Left renal pelvis (tissue), 4 donors: Measurements from ENCODE around the gene C19orf67. TPM values are rescaled to one million over a fixed set of nuclear protein-coding genes. Genes with fewer than 3 reads are reported as not detected.

ENCODE experiments used
- DNase-seq, 4 donors: peaks; one replicate each; pipeline ENCODE4 v3.0.0-alpha.2; 2013; ENCODE audit warnings: low read depth in 4 of 4, low spot score in 3 of 4
- polyA plus RNA-seq, 4 donors: library from polyadenylated mRNA; unstranded; fragments of 120-200 nt; gene quantifications; one replicate each; pipeline ENCODE4 v1.2.1, GENCODE V29; 2013; ENCODE audit not compliant: insufficient read length in 4 of 4

C19orf67 gene
- not detected for polyA plus RNA-seq

- DNase-seq = no peak
Measured at GRCh38 chr19:14085309-14085995, at the start of gene C19orf67. Gene C19orf67 (minus strand): TSS chr19:14085783. CDS start chr19:14085627, 156 bp downstream.

GRCh38 chr19:14135355-14135754 lies 49.8 kb upstream of the C19orf67 start:
- DNase-seq = no peak

GRCh38 chr19:14127929-14128509 lies 42.4 kb upstream of the C19orf67 start:
- no peak for DNase-seq

GRCh38 chr19:14127176-14127575 lies 41.6 kb upstream of the C19orf67 start:
- no peak for DNase-seq

- no peak for DNase-seq
Measured at GRCh38 chr19:14122924-14123323, 37.3 kb upstream of the C19orf67 start.

GRCh38 chr19:14120497-14120780 lies 34.9 kb upstream of the C19orf67 start:
- DNase-seq = no peak

GRCh38 chr19:14119644-14120496 lies 34.3 kb upstream of the C19orf67 start:
- no peak for DNase-seq

- DNase-seq = no peak
Measured at GRCh38 chr19:14119146-14119545, 33.6 kb upstream of the C19orf67 start.

- DNase-seq = peak in 1 of 4 donors; percentile 38
Measured at GRCh38 chr19:14118165-14119051, 32.8 kb upstream of the C19orf67 start.

GRCh38 chr19:14117668-14118164 lies 32.1 kb upstream of the C19orf67 start, which contains the start of gene PRKACA:
Gene PRKACA (minus strand): TSS chr19:14117762. CDS start chr19:14117547, 215 bp downstream.
- peak; percentile 93 to 97 (median 96) for DNase-seq

GRCh38 chr19:14116918-14117578 lies 31.5 kb upstream of the C19orf67 start:
- DNase-seq = no peak

- no peak for DNase-seq
Measured at GRCh38 chr19:14116525-14116917, 30.9 kb upstream of the C19orf67 start.

GRCh38 chr19:14115756-14116155 lies 30.2 kb upstream of the C19orf67 start:
- no peak for DNase-seq

GRCh38 chr19:14114854-14115253 lies 29.3 kb upstream of the C19orf67 start:
- DNase-seq = no peak

GRCh38 chr19:14114439-14114838 lies 28.9 kb upstream of the C19orf67 start:
- DNase-seq = no peak

- no peak for DNase-seq
Measured at GRCh38 chr19:14113762-14114414, 28.3 kb upstream of the C19orf67 start.

- DNase-seq = no peak
Measured at GRCh38 chr19:14112809-14113385, 27.3 kb upstream of the C19orf67 start.

GRCh38 chr19:14112051-14112808 lies 26.6 kb upstream of the C19orf67 start:
- no peak for DNase-seq
